Right atrium auricular region (tissue), 2 donors: Measurements from ENCODE around the gene COL10A1. TPM values are rescaled to one million over a fixed set of nuclear protein-coding genes. Genes with fewer than 3 reads are reported as not detected.

Source experiments
- DNase-seq: peaks from one replicate; pipeline ENCODE4 v3.0.0-alpha.2; 2019; ENCODE audit warnings: low spot score
- H3K27ac ChIP-seq, 2 donors: fragments of 200-600 bp; sonication (generic); 1 replicate in 1 of 2; 2 replicates in 1 of 2; pipeline ENCODE4 v1.5.1; 2016 to 2019
- H3K27me3 ChIP-seq, 2 donors: fragments of 200-600 bp; sonication (generic); one replicate each; pipeline versions ENCODE4 v1.5.1 to v1.6.0; 2017 to 2019
- H3K36me3 ChIP-seq: fragments of 200-600 bp; sonication (generic); one replicate; pipeline ENCODE4 v1.5.1; 2016
- H3K4me1 ChIP-seq, 2 donors: fragments of 200-600 bp; sonication (generic); one replicate each; pipeline versions ENCODE4 v1.5.1 to v1.6.0; 2017 to 2019
- H3K4me3 ChIP-seq, 2 donors: fragments of 200-600 bp; sonication (generic); 1 replicate in 1 of 2; 2 replicates in 1 of 2; pipeline ENCODE4 v1.5.1; 2017 to 2019; ENCODE audit warnings: mild to moderate bottlenecking in 1 of 2, moderate library complexity in 1 of 2
- H3K9me3 ChIP-seq, 2 donors: fragments of 200-600 bp; sonication (generic); one replicate each; pipeline ENCODE4 v1.5.1; 2019
- CTCF ChIP-seq, 2 donors: fragments of 200-600 bp; sonication (generic); IDR thresholded peaks; one replicate each; pipeline ENCODE4 v1.5.1; 2019; ENCODE audit warnings: antibody characterized with exemption in 2 of 2
- total RNA-seq, 2 donors: library from RNA; depleted of rRNA; stranded (reverse); fragments of >200 nt; gene quantifications; one replicate each; pipeline ENCODE4 v1.1.0, GENCODE V29; 2016

Gene COL10A1
- total RNA-seq = not detected

- TF ChIP-seq CTCF (IDR thresholded peaks at IDR 0.05) = no peak
- no peak within 1 kb of the TSS for H3K4me3 ChIP-seq
- H3K9me3 ChIP-seq = no peaks in the 10 kb centered on the region
- peaks cover 0 to 4% of the 10 kb centered on the region in 2 donors for H3K4me1 ChIP-seq
- no peak within 1 kb of the TSS for H3K27ac ChIP-seq
- peaks cover 4% of the 10 kb centered on the region for H3K36me3 ChIP-seq
- no peak for DNase-seq
- H3K27me3 ChIP-seq = no peaks in the 10 kb centered on the region
Measured at GRCh38 chr6:116126032-116126431, at the start of gene COL10A1. Gene COL10A1, minus strand, starts transcription at chr6:116126132. Its CDS starts 640 bp downstream, at chr6:116125492.

GRCh38 chr6:116175344-116175743 is 49.4 kb upstream of the COL10A1 start:
- H3K27me3 ChIP-seq = no peaks in the 10 kb centered on the region
- TF ChIP-seq CTCF (IDR thresholded peaks at IDR 0.05) = no peak
- no peaks in the 10 kb centered on the region for H3K36me3 ChIP-seq
- no peak overlapping the region for H3K4me3 ChIP-seq
- no peaks in the 10 kb centered on the region for H3K4me1 ChIP-seq
- DNase-seq = no peak
- no peak overlapping the region for H3K27ac ChIP-seq
- peaks cover 0 to 22% of the 10 kb centered on the region in 2 donors for H3K9me3 ChIP-seq

GRCh38 chr6:116173928-116174327 is 48.0 kb upstream of the COL10A1 start:
- H3K27ac ChIP-seq = no peak overlapping the region
- DNase-seq = no peak
- peaks cover 0 to 22% of the 10 kb centered on the region in 2 donors for H3K9me3 ChIP-seq
- no peak for TF ChIP-seq CTCF (IDR thresholded peaks at IDR 0.05)
- no peak overlapping the region for H3K4me3 ChIP-seq
- H3K4me1 ChIP-seq = no peaks in the 10 kb centered on the region
- H3K36me3 ChIP-seq = no peaks in the 10 kb centered on the region
- H3K27me3 ChIP-seq = no peaks in the 10 kb centered on the region

- Histone ChIP-seq H3K4me3 (no peak overlapping the region), H3K27me3 (no peaks in the 10 kb centered on the region), H3K36me3 (no peaks in the 10 kb centered on the region), H3K9me3 (peaks cover 0 to 20% of the 10 kb centered on the region in 2 donors), H3K4me1 (peaks cover 0 to 4% of the 10 kb centered on the region in 2 donors), H3K27ac (no peak overlapping the region)
- TF ChIP-seq CTCF (IDR thresholded peaks at IDR 0.05) = no peak
- no peak for DNase-seq
Measured at GRCh38 chr6:116170358-116171057, 44.6 kb upstream of the COL10A1 start.

GRCh38 chr6:116169880-116170279 is 43.9 kb upstream of the COL10A1 start:
- H3K4me3 ChIP-seq = no peak overlapping the region
- peaks cover 0 to 14% of the 10 kb centered on the region in 2 donors for H3K9me3 ChIP-seq
- no peaks in the 10 kb centered on the region for H3K27me3 ChIP-seq
- DNase-seq = no peak
- no peaks in the 10 kb centered on the region for H3K36me3 ChIP-seq
- H3K27ac ChIP-seq = no peak overlapping the region
- peaks cover 0 to 4% of the 10 kb centered on the region in 2 donors for H3K4me1 ChIP-seq
- TF ChIP-seq CTCF (IDR thresholded peaks at IDR 0.05) = no peak

- TF ChIP-seq CTCF (IDR thresholded peaks at IDR 0.05) = no peak
- no peak for DNase-seq
Measured at GRCh38 chr6:116168148-116168547, 42.2 kb upstream of the COL10A1 start.

More at GRCh38 chr6:116168148-116168547, 42.2 kb upstream of the COL10A1 start:
- peaks cover 0 to 4% of the 10 kb centered on the region in 2 donors for H3K4me1 ChIP-seq
- no peak overlapping the region for H3K27ac ChIP-seq
- no peaks in the 10 kb centered on the region for H3K36me3 ChIP-seq
- no peaks in the 10 kb centered on the region for H3K27me3 ChIP-seq
- peaks cover 0 to 5% of the 10 kb centered on the region in 2 donors for H3K9me3 ChIP-seq
- H3K4me3 ChIP-seq = no peak overlapping the region
